ENCODE measurements around the gene SNX11. TPM values are rescaled to one million over a fixed set of nuclear protein-coding genes. Genes with fewer than 3 reads are reported as not detected.

SNX11 gene
- total and polyA plus RNA-seq, 9 of the 15 experiments (the other 6 are each of a cell fraction or from before 2014, with no cell fraction given), result 12.4 to 24.0 (median 16.8) TPM

- TF ChIP-seq CTCF (IDR thresholded peaks at IDR 0.05 in 2 of 3, conservative IDR thresholded peaks at IDR 0.05 in 1 of 3; ENCODE audit: insufficient read depth in 2 of 3, low read depth in 1 of 3, low read length in 3 of 3) (peak in 2 of 3 experiments; percentile 14 to 30; a peak in 1 of 6 replicates), ERF (CRISPR knock-in tag; IDR thresholded peaks at IDR 0.05) (no peak), PPARD (CRISPR knock-in tag; IDR thresholded peaks at IDR 0.05) (no peak), CREBBP (IDR thresholded peaks at IDR 0.05; ENCODE audit: low read depth, low read length) (no peak), CEBPB (tag; IDR thresholded peaks at IDR 0.05) (peak; percentile 79), ZNF263 (CRISPR knock-in tag; IDR thresholded peaks at IDR 0.05; ENCODE audit: borderline replicate concordance) (no peak), SOX6 (IDR thresholded peaks at IDR 0.05) (peak; percentile 20; the same call in 1 of the 2 replicates), RBM17 (IDR thresholded peaks at IDR 0.05; ENCODE audit: borderline replicate concordance, low read depth, low read length) (no peak), RHOXF2B (CRISPR knock-in tag; conservative IDR thresholded peaks at IDR 0.05) (no peak), GTF2B (IDR thresholded peaks at IDR 0.05; ENCODE audit: extremely low read depth, insufficient read length) (no peak), PTBP1 (IDR thresholded peaks at IDR 0.05; ENCODE audit: low read depth, low read length) (no peak), RBFOX2 (IDR thresholded peaks at IDR 0.05; ENCODE audit: low read depth, low read length) (0 out of 2 replicates have a peak, but pooled peaks have one; percentile 35), ETV1 (tag; conservative IDR thresholded peaks at IDR 0.05; ENCODE audit: low read depth) (no peak), ZNF407 (IDR thresholded peaks at IDR 0.05; ENCODE audit: low read depth) (no peak)
These were observed 41.6 kb downstream of the SNX11 start (continued) for GRCh38 chr17:48148854-48149786.

Measured in K562 (cell line).